CD14-positive monocyte (primary cell): Measurements from ENCODE around the gene BTBD1. TPM values are rescaled to one million over a fixed set of nuclear protein-coding genes. Genes with fewer than 3 reads are reported as not detected.

Experiments used
- DNase-seq, 3 donors: peaks; one replicate each; pipeline ENCODE4 v3.0.0-alpha.2; 2011 to 2022
- H2AFZ ChIP-seq: 2 replicates; pipeline ENCODE4 v1.6.0; 2012; ENCODE audit warnings: mild to moderate bottlenecking, low read depth, low read length, inconsistent platforms; ENCODE audit not compliant: insufficient read depth, poor library complexity, severe bottlenecking
- H3K27ac ChIP-seq, 2 donors: 1 replicate in 1 of 2; 2 replicates in 1 of 2; pipeline ENCODE4 v1.5.1; 2012 to 2013; ENCODE audit warnings: low read length in 2 of 2, control low read depth in 1 of 2, inconsistent platforms in 1 of 2, low read depth in 1 of 2, mild to moderate bottlenecking in 1 of 2
- H3K27me3 ChIP-seq, 2 donors: one replicate each; pipeline versions ENCODE4 v1.6.0 to v1.6.1; 2011 to 2013; ENCODE audit warnings: low read length in 2 of 2; ENCODE audit not compliant: control insufficient read depth in 2 of 2, insufficient read depth in 2 of 2
- H3K36me3 ChIP-seq, 2 donors: replicated peaks in 1 of 2; 1 replicate in 1 of 2; 2 replicates in 1 of 2; pipeline versions ENCODE4 v1.5.1 to v1.6.1; 2012 to 2013; ENCODE audit warnings: low read length in 2 of 2, control low read depth in 1 of 2, inconsistent platforms in 1 of 2, mild to moderate bottlenecking in 1 of 2; ENCODE audit not compliant: insufficient read depth in 2 of 2, control insufficient read depth in 1 of 2
- H3K4me1 ChIP-seq, 2 donors: 1 replicate in 1 of 2; 2 replicates in 1 of 2; pipeline versions ENCODE4 v1.5.1 to v1.6.1; 2012 to 2013; ENCODE audit warnings: low read length in 2 of 2, control low read depth in 1 of 2, inconsistent platforms in 1 of 2, mild to moderate bottlenecking in 1 of 2, moderate library complexity in 1 of 2; ENCODE audit not compliant: insufficient read depth in 2 of 2, control insufficient read depth in 1 of 2
- H3K4me2 ChIP-seq: replicated peaks from 2 replicates; pipeline ENCODE3; 2012; ENCODE audit warnings: low read length, moderate library complexity, mild to moderate bottlenecking; ENCODE audit not compliant: poor library complexity, severe bottlenecking; ENCODE audit errors: extremely low read depth
- H3K4me3 ChIP-seq, 3 experiments: fragments of 200-600 bp in 1 of 3; sonication (generic) in 1 of 3; replicated peaks in 1 of 3; 1 replicate in 2 of 3; 2 replicates in 1 of 3; pipeline ENCODE4 v1.5.1; 2011 to 2013; ENCODE audit warnings: low read length in 3 of 3, mild to moderate bottlenecking in 3 of 3, control low read depth in 2 of 3, low read depth in 2 of 3, inconsistent platforms in 1 of 3, moderate library complexity in 1 of 3
- H3K79me2 ChIP-seq: 2 replicates; pipeline ENCODE4 v1.6.0; 2012; ENCODE audit warnings: mild to moderate bottlenecking, control low read depth, inconsistent platforms, low read length, moderate library complexity; ENCODE audit not compliant: insufficient read depth
- H3K9ac ChIP-seq: 2 replicates; pipeline ENCODE4 v1.6.0; 2017; ENCODE audit warnings: low read length, mild to moderate bottlenecking; ENCODE audit not compliant: insufficient read depth, poor library complexity, severe bottlenecking
- H3K9me3 ChIP-seq, 2 donors: replicated peaks in 1 of 2; 1 replicate in 1 of 2; 2 replicates in 1 of 2; pipeline versions ENCODE4 v1.5.1 to v1.6.1; 2012 to 2013; ENCODE audit warnings: low read length in 2 of 2, control low read depth in 1 of 2; ENCODE audit not compliant: control insufficient read depth in 1 of 2, insufficient read depth in 1 of 2
- H4K20me1 ChIP-seq: 2 replicates; pipeline ENCODE4 v1.6.0; 2012; ENCODE audit warnings: mild to moderate bottlenecking, low read length, control low read depth, moderate library complexity; ENCODE audit not compliant: insufficient read depth
- H3K27ac Mint-ChIP-seq, 7 donors: one replicate each; pipeline ENCODE4 v1.8.0; 2020; ENCODE audit warnings: mild to moderate bottlenecking in 7 of 7, mixed read lengths in 7 of 7, moderate library complexity in 6 of 7, inconsistent platforms in 2 of 7
- H3K27me3 Mint-ChIP-seq, 3 donors: one replicate each; pipeline ENCODE4 v1.8.0; 2021 to 2022; ENCODE audit warnings: low read depth in 3 of 3, mild to moderate bottlenecking in 3 of 3, mixed read lengths in 3 of 3, moderate library complexity in 3 of 3, inconsistent platforms in 1 of 3
- H3K36me3 Mint-ChIP-seq, 2 donors: one replicate each; pipeline ENCODE4 v1.8.0; 2020; ENCODE audit warnings: mixed read lengths in 2 of 2, inconsistent platforms in 1 of 2, mild to moderate bottlenecking in 1 of 2
- H3K4me1 Mint-ChIP-seq: one replicate; pipeline ENCODE4 v1.8.0; 2020; ENCODE audit warnings: mild to moderate bottlenecking, mixed read lengths
- H3K4me3 Mint-ChIP-seq, 2 donors: one replicate each; pipeline ENCODE4 v1.8.0; 2020; ENCODE audit warnings: mild to moderate bottlenecking in 2 of 2, mixed read lengths in 2 of 2, moderate library complexity in 1 of 2
- H3K9me3 Mint-ChIP-seq, 7 donors: one replicate each; pipeline ENCODE4 v1.8.0; 2020 to 2022; ENCODE audit warnings: mixed read lengths in 7 of 7, mild to moderate bottlenecking in 6 of 7, moderate library complexity in 6 of 7, inconsistent platforms in 2 of 7
- CTCF ChIP-seq: fragments of 200-600 bp; IDR thresholded peaks from one replicate; pipeline ENCODE4 v1.8.0; 2022; ENCODE audit warnings: antibody characterized with exemption, mild to moderate bottlenecking
- WGBS: methylation state at CpG from one replicate; pipeline ENCODE4 v1.1.5; 2013; ENCODE audit warnings: missing lambda C conversion rate; ENCODE audit not compliant: insufficient coverage; 5-methylcytosine and 5-hydroxymethylcytosine counted together
- intact Hi-C, 2 donors: fragments of 100-400 bp; cut with micrococcal nuclease; formaldehyde crosslinking; loops; one replicate each; pipeline versions ENCODE4 v1.15.0 to v1.15.1; 2023
- polyA plus RNA-seq, 3 donors: library from polyadenylated mRNA; depleted of rRNA in 1 of 3; unstranded in 2 of 3; stranded (reverse) in 1 of 3; fragments of 300-500 nt in 2 of 3; fragments of >200 nt in 1 of 3; fragmentation: Illumina TruSeq in 2 of 3; gene quantifications; 1 replicate in 2 of 3; 2 replicates in 1 of 3; pipeline ENCODE4 v1.2.3, GENCODE V29; 2012 to 2021

BTBD1 gene
- polyA plus RNA-seq, 3 donors: 18.0 to 48.8 (median 37.2) TPM

GRCh38 chr15:83030021-83030420 lies 37.0 kb downstream of the BTBD1 start:
- Histone ChIP-seq H3K79me2 (peaks cover 45% of the 10 kb centered on the region), H3K4me2 (no peak overlapping the region)

GRCh38 chr15:83018436-83018835 lies 48.6 kb downstream of the BTBD1 start:
- no peak for TF ChIP-seq CTCF
- H3K4me3 ChIP-seq: no peak overlapping the region
- no peak for DNase-seq
- intact Hi-C loops: loop anchor here in 1 of 2 donors (10.0 kb wide), 1 partner anchor 46 kb away; the partner anchor contains the start of gene BTBD1
- peaks cover 15% of the 10 kb centered on the region for H4K20me1 ChIP-seq
- no peaks in the 10 kb centered on the region for H3K79me2 ChIP-seq
- H3K27me3 Mint-ChIP-seq: no peaks in the 10 kb centered on the region
- no peak overlapping the region for H3K27ac ChIP-seq
- peaks cover 36 to 57% of the 10 kb centered on the region in 2 donors for H3K36me3 Mint-ChIP-seq
- H3K9ac ChIP-seq: no peak overlapping the region
- H3K27me3 ChIP-seq: no peaks in the 10 kb centered on the region
- no peaks in the 10 kb centered on the region for H3K9me3 Mint-ChIP-seq
- no peak overlapping the region for H3K4me3 Mint-ChIP-seq
- H2AFZ ChIP-seq: no peak overlapping the region
- no peaks in the 10 kb centered on the region for H3K9me3 ChIP-seq
- peaks cover 5% of the 10 kb centered on the region for H3K4me1 Mint-ChIP-seq
- H3K4me1 ChIP-seq: no peaks in the 10 kb centered on the region
- no CpG with 5 or more reads among the region's 2 CpGs for WGBS
- no peak overlapping the region for H3K27ac Mint-ChIP-seq
- H3K36me3 ChIP-seq: peaks cover 46 to 53% of the 10 kb centered on the region in 2 donors
- no peak overlapping the region for H3K4me2 ChIP-seq

More at GRCh38 chr15:83030021-83030420, 37.0 kb downstream of the BTBD1 start:
- Mint-ChIP-seq H3K4me1 (no peaks in the 10 kb centered on the region), H3K27ac (no peak overlapping the region), H3K9me3 (peaks cover 0 to 7% (median 2%) of the 10 kb centered on the region in 7 donors), H3K27me3 (no peaks in the 10 kb centered on the region), H3K4me3 (no peak overlapping the region), H3K36me3 (peaks cover 58 to 74% of the 10 kb centered on the region in 2 donors)
- H3K9ac ChIP-seq: no peak overlapping the region
- WGBS: no CpG with 5 or more reads among the region's 8 CpGs
- peaks cover 78% of the 10 kb centered on the region for H4K20me1 ChIP-seq
- peaks cover 59 to 80% of the 10 kb centered on the region in 2 donors for H3K36me3 ChIP-seq
- H2AFZ ChIP-seq: no peak overlapping the region
- H3K27me3 ChIP-seq: no peaks in the 10 kb centered on the region
- no peaks in the 10 kb centered on the region for H3K4me1 ChIP-seq
- no peaks in the 10 kb centered on the region for H3K9me3 ChIP-seq
- intact Hi-C loops: no loop called here
- H3K27ac ChIP-seq: no peak overlapping the region
- no peak overlapping the region for H3K4me3 ChIP-seq
- TF ChIP-seq CTCF: no peak
- DNase-seq: no peak
